GM10847 (cell line): ENCODE data around the gene OR11H6.

Experiments used
- POLR2A ChIP-seq: IDR thresholded peaks from 2 replicates; pipeline ENCODE4 v1.6.1; 2011; ENCODE audit not compliant: insufficient read length; ENCODE audit errors: extremely low read depth

Gene OR11H6, protein sequence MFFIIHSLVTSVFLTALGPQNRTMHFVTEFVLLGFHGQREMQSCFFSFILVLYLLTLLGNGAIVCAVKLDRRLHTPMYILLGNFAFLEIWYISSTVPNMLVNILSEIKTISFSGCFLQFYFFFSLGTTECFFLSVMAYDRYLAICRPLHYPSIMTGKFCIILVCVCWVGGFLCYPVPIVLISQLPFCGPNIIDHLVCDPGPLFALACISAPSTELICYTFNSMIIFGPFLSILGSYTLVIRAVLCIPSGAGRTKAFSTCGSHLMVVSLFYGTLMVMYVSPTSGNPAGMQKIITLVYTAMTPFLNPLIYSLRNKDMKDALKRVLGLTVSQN

DNA sequence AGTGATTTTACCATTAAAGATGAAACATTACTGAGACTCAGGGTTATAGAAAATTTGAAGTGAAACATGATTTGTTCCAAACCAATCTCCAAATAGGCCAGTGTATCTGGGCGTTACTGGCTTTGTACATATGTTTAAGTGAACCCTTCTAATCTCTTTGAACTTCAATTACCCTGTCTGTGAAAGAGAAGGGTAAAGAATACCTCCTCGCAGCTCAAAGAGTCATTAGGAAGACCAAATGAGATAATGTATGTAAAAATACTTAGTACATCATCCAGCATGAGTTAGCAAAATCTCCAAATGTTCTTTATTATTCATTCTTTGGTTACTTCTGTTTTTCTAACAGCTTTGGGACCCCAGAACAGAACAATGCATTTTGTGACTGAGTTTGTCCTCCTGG is at the start of gene OR11H6:
OR11H6 (plus strand) TSS at position 301 of the 400 bp plus-strand sequence; CDS start at position 301, 0 bp downstream.
- TF ChIP-seq POLR2A: no peak

- TF ChIP-seq POLR2A: no peak
Observed at GRCh38 chr14:20176330-20176729, 47.2 kb upstream of the OR11H6 start.

DNA sequence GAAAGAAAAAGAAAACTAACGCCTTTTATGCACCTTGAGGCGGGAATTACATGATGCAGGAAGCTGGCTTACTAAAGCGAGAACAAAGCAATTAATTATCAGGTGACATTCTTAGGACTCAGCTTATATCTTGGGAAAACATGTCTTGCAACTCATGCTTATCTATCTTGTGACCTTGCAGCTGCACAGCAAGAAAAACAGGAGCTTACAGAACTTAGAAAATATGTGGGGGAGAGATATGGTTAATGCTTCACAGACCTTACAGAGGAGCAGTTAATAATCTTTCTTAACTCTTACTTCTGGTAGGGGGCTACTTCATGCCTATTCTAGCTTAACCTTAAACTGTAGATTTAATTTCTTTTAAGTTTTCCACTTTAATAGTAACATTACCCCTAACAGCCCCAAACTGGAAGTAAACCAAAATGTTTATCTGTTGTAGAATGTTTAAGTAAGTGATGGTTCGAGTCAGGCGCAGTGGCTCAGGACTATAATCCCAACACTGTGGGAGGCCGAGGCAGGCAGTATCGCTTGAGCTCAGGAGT is 46.0 kb upstream of the OR11H6 start:
- TF ChIP-seq POLR2A: no peak

DNA sequence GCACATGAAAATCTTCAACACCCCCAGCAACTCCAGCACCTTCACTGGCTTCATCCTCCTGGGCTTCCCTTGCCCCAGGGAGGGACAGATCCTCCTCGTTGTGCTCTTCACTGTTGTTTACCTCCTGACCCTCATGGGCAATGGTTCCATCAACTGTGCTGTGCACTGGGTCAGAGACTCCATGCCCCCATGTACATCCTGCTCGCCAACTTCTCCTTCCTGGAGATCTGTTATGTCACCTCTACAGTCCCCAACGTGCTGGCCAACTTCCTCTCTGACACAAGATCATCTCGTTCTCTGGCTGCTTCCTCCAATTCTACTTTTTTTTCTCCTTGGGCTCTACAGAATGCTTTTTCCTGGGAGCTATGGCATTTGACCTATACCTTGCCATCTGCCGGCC is 44.3 kb upstream of the OR11H6 start:
- no peak for TF ChIP-seq POLR2A

GRCh38 chr14:20179880-20180279 is 43.6 kb upstream of the OR11H6 start:
- no peak for TF ChIP-seq POLR2A

- TF ChIP-seq POLR2A: no peak
Observed at GRCh38 chr14:20180486-20180885, 43.0 kb upstream of the OR11H6 start.

DNA sequence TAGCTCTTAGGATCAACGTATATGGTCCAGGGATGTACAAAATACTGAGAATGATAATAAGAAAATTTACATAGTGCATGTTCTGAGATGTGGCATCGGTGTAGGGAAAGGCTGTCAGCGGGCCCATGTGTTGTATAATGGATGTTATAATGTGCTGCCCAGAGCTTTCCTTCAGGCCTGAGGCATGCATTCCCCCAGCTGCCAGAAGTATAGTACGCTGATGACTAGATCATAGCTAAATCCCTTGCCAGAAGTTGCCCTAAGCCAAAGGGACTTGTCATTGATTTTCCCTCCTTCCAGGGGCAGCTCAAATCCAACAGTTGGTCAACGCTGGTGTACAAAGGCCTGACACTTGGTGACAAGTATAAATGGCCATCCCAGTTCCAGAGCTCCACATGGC is 39.3 kb upstream of the OR11H6 start:
- no peak for TF ChIP-seq POLR2A

DNA sequence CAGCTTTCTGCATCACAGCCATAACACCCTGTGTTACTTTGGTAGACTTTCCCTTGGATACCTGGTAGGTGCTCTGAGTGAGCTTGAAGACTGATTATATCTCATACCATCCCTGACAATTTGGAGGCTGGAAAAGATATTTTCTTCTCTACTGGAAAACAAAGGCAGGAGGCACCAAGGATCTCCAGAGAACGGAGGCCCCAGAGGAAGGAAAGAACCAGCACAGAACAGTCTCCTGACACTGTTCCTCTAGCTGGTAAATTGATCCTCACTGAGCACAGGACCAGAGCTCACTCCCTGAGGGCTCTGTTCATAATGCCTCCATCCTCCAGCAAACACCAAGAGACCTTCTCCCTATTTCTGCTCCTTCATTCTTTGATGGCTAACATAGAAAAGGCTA is 32.9 kb upstream of the OR11H6 start, which contains the start of gene OR11G2:
OR11G2 (plus strand) TSS at position 301 of the 400 bp plus-strand sequence. CDS start 6,542 bp downstream, outside the sequence.
- no peak for TF ChIP-seq POLR2A

DNA sequence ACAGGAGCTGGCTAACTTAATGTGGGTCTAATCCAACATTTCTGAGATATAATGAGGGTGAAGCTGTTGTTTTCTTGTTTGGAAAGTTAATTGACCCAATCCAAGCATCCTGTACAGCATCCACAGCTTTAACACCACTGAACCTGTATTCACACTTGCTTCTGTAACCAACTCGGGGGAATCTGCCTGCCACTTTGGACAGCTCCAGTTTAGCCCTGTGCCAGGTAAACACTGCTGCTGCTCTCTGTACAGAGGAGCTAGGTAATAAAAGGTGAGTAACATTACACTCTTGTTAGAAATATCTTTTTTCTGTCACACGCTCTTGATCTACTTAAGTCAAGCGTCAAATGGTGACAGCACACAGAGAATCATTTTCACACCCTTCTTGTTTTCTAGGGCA is 32.1 kb upstream of the OR11H6 start:
- no peak for TF ChIP-seq POLR2A

DNA sequence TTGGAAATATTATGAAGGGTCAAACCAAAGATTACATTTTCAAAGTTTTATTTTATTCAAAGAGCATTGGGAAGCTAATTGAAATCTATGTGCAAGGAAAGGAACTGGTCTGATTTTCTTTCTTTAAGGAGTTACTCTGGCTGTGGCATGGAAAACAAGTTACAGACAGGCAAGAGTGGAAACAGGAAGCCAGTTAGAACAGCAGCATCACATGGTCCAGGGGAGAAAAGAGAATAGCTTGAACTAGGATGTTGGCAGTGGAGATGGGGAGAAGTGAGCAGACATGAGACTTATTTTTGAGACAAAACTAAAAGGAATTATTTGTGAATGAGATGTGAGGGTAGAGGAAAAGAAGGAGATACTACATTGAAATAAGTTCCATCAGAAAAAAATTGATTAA is 29.4 kb upstream of the OR11H6 start:
- no peak for TF ChIP-seq POLR2A

DNA sequence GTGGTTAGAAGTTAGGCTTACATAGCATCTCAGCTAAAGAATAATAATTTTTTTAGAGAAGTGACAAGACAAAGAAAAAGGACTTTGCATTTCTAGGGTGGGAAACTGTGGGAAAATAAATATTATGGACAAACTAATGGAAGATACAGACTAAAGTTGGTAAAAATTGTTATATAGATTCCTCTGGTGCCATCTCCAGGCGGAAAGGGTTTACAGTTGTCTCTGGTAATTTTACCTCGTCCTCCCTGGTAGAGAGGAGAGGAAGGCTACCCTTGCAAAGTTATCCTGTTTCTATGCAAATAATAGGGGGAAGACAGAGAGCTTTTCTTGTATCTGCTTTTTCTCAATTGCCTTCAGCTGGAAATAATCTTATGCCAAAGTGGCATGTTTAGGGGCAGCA is 27.6 kb upstream of the OR11H6 start:
- no peak for TF ChIP-seq POLR2A

GRCh38 chr14:20197459-20197858 is 26.1 kb upstream of the OR11H6 start:
- no peak for TF ChIP-seq POLR2A

GRCh38 chr14:20198991-20199390 is 24.5 kb upstream of the OR11H6 start:
- TF ChIP-seq POLR2A: no peak

- no peak for TF ChIP-seq POLR2A
Observed at GRCh38 chr14:20204721-20205120, 18.8 kb upstream of the OR11H6 start.

DNA sequence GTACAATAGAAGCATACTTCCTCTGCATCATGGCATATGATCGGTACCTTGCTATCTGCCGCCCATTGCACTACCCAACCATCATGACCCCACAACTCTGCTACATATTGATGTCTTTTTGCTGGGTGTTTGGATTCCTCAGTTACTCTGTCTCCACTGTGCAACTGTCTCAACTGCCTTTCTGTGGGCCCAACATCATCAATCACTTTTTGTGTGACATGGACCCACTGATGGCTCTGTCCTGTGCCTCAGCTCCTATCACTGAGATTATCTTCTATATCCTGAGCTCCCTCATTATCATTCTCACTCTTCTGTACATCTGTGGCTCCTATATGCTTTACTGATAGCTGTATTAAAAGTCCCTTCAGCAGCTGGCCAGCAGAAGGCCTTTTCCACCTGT is 13.9 kb upstream of the OR11H6 start:
- TF ChIP-seq POLR2A: no peak

GRCh38 chr14:20215196-20215595 is 8.3 kb upstream of the OR11H6 start:
- no peak for TF ChIP-seq POLR2A

DNA sequence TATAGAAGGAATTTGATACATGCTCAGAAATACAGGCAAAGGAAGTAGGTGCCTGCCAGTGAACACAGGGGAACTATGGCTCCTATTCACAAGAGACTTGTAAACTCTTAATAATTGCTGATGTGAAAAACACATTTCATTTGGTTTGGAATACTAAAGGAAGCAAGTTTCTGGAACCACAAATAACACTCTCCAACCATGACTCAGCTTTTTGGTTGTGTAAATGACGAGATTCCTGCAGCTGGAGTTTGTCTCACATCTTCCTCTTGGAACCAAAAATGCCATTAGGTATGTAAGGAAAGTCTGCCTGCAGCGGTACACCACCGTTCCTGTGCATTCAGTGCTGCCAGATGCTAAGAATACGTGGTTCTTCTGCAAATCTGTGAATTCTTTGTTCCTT is 4.5 kb upstream of the OR11H6 start:
- no peak for TF ChIP-seq POLR2A
